Heart left ventricle (tissue), 13 donors: Measurements from ENCODE around the gene OXA1L.

Source experiments
- CTCF ChIP-seq, 12 donors: fragments of 200-600 bp; sonication (generic) in 4 of 12; IDR thresholded peaks; one replicate each; pipeline versions ENCODE4 v1.5.0 to v1.8.0; 2018 to 2022; ENCODE audit warnings: antibody characterized with exemption in 12 of 12, mild to moderate bottlenecking in 5 of 12
- POLR2A ChIP-seq, 2 donors: fragments of 450-650 bp; IDR thresholded peaks; one replicate each; pipeline ENCODE4 v1.6.1; 2017; ENCODE audit warnings: antibody characterized with exemption in 2 of 2, mild to moderate bottlenecking in 2 of 2, moderate library complexity in 2 of 2
- donor health status: ischemic (EF 13 %, LVEDD 7.1; RV severe dilation, severe dysfunction).
- donor health status: DM: no; HTN: yes; CAD: no.
- donor health status: DM: no; HTN: no; CAD: no.
- donor health status: ischemic (EF 25% LVEDD 6.9; RV normal size, moderate dysfunction).
- donor health status: ischemic (EF 25% LVEDD 5.7; RV mildly dilated, moderate dysfunction).
- donor health status: ischemic (EF 35%, LVEDD 5.7; RV mildly dilated, moderate dysfunction).
- donor health status: nonischemic (EF 11% LVEDD 7.7; RV severe dilation, severe dysfunction).
- donor health status: DM: yes; HTN: yes; CAD: no.
- donor health status: PGD.
- donor health status: ischemic (EF 29% LVEDD 5.4; RV normal size, mild dysfunction).
- donor health status: nonischemic (EF 23%, LVEDD 6.1; RV moderate dilation, normal function).

DNA sequence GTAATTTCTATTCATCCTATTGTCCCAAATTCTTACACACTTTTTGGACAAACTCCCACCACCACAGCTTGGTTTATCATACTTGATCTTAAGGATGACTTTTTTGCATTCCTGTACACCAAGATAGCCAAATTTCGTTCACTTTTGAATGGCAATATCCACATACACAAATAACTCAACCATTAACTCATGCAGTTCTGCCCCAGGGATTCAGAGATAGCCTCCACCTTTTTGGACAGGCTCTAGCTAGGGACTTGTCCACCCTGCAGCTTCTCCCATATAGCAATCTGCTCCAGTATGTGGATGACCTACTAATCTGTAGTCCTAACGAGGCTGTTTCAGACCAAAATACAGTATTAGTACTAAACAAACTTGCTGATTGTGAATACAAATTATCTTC lies 32.7 kb upstream of the OXA1L start:
- TF ChIP-seq CTCF (IDR thresholded peaks at IDR 0.05), result no peak
- no peak for TF ChIP-seq POLR2A (IDR thresholded peaks at IDR 0.05)
